Measurements from ENCODE around the gene PNPLA4.
A peak's percentile ranks its signal among the peaks of the same experiment; 100 is the strongest.

The PNPLA4 gene, protein sequence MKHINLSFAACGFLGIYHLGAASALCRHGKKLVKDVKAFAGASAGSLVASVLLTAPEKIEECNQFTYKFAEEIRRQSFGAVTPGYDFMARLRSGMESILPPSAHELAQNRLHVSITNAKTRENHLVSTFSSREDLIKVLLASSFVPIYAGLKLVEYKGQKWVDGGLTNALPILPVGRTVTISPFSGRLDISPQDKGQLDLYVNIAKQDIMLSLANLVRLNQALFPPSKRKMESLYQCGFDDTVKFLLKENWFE

DNA sequence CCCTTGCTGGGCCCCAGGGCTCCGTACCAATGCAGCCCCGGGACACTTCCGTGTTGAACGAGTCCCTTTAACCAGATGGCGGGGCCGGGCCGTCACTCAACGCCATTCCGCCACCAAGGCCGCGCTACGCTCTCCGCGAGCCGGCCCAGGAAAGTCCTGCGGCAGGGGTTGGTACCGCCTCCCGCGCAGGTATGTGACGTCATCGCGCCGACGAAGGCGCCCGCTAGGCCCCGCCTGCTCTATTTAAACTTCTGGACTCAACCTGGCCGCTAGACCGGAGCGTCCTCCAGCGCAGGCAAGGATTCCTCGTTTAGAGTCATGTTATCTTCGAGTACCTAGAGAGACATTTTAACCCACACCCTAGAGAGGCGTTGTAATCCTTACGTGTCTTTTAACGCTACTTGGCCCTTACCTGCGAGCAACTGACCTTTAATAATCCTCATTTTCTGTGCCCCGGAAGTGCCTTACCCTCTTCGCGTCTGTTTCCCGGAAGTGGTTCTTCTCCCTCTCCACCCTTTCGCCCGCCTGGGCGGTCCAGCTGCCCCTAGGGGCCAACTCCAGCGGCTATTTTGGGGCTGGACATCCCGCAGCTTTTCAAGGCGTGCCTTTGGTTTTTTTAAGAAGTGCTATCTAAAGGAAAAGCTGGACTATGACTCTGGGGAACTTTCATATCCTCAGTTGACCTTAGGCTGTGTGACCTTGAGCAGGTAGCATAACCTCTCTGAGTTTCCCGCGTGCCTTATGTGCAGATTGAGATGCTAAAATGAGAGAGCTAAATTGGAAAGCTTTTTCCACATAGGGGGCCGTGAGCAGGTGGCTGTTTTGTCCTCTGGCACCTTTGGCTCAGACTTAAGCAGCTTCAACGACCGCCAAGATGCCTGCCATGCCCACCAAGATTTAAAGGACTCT is at the start of gene PNPLA4:
Gene PNPLA4, minus strand, starts transcription at position 155 of the 909 bp plus-strand sequence. CDS start 1,294 bp downstream, outside the sequence.
- DNase-seq (ENCODE audit: low read depth), result no peak

DNA sequence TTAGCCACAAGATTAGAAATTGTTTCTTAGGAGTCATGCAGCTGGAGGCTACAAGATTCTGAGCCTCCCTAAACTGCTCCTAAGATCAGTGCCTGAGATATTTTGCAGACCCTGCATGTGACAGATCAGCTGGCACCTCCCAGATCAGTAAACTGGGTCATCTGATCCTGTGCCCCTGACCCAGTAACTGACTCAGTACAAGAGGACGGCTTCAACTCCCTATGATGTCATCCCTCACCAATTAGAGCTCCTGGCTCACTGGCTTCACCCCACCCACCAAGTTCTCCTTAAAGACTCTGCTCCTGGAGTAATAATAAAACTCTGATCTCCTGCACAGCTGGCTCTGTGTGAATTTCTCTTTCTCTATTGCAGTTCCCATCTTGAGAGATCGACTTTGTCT is 45.4 kb upstream of the PNPLA4 start:
- no peak for DNase-seq (ENCODE audit: low read depth)

DNA sequence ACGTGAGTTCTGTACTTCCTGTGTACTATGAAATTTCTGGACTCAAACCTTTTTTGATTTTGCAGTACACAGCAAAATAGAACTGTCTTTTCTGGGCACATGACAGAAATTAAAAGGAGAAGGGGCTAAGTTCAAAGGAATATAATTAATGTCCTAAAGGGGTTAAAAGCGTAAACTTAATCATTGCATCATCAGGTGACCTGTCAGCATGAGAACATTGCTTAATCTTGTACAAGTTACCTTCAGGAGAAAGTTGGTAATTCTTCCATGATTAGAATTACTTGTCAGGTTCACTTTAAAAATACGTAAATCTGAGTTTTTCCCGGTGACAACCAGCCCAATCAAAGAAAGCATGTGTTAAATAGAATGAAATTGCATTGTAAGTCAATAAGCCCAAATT is 43.2 kb upstream of the PNPLA4 start:
- DNase-seq (ENCODE audit: low read depth), result no peak

DNA sequence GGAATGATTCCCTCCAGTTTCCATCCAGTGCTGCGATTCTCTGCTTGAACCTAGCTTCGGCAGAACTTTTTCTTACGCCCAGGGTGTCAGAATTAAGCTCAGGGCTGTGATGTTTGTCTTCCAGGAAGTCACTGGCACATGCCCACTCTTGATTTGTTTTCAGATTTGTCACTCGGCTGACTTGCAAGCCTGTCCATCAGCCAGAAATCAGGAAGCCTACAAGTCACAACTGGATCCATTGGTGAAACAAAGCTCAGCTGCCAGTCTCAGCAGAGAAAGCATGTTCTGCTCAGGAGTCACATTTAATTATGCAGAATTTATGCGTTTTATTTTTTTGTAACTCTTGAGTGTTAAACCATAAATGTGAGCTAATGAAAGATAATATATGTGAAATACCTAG is 38.2 kb upstream of the PNPLA4 start:
- no peak for DNase-seq (ENCODE audit: low read depth)

DNA sequence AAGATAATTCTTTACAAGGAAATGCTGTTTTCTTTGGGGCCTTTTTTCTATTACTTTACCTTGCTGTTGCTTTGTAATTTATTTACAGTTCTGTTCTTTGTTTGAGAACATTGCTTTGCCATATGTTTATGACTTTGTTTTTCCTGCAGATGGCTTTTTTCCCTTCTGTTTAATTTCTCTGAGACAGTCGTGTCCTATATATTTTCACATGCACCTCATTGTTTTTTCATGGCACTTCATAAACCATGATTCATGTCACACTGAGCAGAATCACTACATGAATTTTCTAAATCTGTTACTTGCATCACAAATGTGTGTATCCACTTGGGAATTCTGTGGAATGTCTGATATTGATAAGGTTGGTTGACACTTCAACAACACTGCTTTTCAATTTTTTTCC is 33.0 kb upstream of the PNPLA4 start:
- no peak for DNase-seq (ENCODE audit: low read depth)

DNA sequence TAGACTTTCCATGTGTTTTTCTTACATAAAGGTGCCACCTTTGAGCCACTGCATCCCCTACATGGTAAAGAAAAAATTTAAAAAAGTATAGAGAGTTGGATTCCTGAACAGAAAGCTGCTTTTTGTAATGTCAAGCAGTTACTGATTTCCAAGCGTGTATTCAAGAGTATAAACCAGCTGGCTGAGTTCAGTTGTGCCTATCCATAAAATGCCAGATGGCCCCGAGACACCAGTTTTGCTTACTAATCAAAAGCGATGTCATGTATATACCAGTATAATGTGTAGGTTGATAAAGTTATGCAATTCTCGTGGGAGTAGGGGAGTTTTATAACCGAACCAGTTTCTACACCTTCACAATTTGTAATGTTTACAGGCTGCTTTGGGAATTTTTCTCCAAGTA is 26.2 kb upstream of the PNPLA4 start:
- DNase-seq (ENCODE audit: low read depth), result no peak

DNA sequence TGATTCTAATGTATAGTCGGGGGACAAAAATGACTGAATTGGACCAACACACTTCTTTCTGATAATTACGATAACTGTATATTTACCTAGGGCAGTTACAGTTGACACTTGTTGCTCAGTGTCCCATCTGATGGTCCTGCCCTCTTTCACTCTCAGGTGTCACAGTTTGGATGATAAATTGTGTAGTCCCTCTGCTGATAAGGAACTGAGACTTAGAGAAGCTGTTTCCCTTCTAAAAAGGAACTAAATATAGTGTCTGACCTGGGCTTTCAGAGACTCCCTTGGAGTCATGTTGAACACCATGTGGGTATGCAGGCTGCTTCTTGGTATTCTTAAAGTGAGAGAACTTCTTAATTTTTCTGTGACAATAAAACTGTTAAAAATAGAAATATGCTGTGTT is 23.7 kb upstream of the PNPLA4 start:
- DNase-seq (ENCODE audit: low read depth), result no peak

DNA sequence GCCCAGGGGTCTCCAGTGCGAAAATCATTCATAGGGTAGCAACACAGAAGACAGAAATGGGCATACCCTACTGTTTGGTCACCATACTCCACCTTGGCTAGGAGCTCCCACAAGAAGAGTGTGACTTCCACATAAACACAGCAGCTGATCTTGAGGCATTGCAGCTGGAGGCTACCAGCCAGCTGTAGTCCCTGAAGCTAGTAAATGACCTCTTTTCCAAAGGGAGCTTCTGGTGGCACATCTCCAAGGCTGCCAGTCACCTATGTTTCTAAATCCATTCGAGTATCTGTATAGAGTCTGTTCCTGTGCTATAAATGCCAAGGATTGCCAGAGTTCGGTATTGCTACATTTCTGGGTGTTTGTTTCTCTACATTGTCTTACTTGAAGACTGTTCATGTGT is 21.3 kb upstream of the PNPLA4 start:
- DNase-seq (ENCODE audit: low read depth), result no peak

DNA sequence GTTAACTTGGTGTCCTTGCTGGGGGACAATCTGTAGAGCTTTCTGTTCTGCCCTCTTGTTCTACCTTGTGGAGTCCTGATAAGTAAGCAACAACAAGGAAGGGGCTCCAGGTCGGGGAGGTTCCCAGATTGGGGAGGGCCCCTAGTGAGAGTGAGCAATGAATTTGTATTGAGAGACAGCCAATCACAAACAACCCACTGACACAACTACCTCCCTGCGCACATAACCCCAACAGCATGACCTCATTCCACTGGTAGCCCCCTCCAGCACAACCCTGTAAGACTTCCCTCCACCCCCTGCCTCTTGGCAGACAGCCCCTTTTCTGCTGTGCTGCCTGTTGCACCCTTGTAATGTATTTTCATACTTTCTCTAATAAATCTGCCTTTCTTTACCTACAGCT is 19.7 kb upstream of the PNPLA4 start:
- DNase-seq (ENCODE audit: low read depth), result no peak

DNA sequence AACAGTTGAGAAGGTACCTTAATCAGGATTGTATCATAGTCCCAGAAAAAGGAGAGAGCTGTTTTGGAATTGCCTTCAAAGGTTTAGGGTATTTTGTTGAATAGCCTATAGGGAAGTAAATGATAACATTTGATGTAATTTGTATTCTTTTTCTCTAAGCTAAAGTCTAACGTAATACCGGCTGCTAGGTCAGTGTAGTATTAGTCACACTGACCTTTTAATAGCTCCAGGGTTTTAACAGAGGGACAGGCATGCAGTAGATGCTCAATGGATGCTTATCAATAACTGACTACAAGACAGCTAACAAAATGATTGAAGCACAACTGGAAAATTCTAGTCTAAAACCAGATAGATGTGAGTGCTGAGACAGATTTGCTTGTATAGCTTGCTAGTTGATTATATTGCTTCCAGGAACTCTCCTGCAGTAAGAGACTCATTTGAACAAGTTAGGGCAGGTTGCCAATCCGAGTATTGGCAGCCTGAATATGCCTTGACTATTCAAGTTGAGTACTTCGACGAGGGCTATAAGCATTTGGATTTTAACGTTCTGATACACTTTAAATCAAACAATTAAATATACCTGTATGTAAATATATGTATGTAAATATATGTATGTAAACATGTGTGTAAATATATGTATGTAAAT is 16.5 kb upstream of the PNPLA4 start:
- DNase-seq (ENCODE audit: low read depth), result no peak

DNA sequence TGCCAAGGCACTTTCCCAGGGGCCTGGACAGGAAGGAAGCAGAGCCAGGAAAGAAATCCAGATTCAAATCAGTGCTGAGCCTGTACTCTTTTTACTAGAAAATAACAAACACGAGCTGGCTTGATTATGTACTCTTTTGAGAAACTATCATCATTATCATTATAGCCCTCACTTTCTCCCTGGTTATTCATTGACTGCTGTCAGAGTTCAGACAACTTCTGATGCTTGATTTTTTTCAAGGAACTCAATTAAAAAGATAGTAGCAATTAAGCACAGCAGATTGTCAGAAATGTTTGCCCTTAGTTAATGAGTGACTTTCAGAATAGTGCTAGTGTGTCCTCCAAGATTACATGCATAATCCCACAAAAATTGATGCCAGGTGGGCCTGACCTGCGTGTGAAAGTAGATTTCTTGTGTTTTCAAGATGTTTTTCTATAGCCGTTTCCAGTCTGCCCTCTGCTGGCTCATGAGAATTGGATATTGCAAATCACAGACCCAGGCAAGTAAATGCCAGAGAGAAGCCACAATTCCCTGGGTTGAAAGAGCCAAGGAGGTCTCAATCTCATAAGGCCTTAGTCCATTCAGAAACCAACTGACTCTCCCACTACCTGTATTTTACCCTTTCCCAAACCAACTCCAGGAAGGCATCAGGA is 14.3 kb upstream of the PNPLA4 start:
- no peak for DNase-seq (ENCODE audit: low read depth)

DNA sequence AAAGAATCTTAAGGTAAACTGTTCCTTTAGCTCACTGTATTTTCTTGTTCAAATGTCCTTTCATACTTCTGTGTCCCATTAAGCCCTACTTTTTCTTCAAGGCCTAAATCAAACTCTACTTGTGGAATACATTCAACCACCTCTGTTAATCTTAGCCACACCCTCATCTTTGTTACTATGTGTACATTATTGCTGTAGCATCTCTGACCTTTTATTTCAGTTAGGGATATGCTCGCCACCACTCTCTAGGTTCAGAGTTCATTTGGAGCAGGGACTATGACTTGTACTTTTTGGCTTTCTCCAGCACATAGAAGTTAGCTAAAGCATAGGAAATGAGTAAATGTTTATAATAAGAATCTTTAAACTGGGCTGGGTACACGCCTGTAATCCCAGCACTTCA is 6.8 kb upstream of the PNPLA4 start:
- DNase-seq (ENCODE audit: low read depth), result no peak

DNA sequence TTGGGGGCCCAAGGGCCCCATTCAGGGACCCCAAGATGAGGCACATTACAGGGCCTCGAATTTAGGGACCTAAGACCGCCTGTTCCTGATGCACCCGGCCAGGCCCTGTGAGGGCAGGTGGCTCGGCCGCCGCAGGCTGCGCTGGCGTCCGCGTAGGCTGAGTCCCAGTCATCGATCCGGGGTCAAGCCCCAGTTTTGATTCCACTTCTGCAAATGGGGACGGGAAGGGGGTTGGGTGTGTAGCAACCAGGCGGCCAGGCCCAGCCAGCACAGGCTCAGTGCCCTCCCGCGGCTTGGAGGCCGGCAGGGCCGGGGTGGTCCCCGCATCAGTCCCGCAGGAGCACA is 327 bp downstream of the PNPLA4 start:
- no peak for DNase-seq (ENCODE audit: low read depth)

DNA sequence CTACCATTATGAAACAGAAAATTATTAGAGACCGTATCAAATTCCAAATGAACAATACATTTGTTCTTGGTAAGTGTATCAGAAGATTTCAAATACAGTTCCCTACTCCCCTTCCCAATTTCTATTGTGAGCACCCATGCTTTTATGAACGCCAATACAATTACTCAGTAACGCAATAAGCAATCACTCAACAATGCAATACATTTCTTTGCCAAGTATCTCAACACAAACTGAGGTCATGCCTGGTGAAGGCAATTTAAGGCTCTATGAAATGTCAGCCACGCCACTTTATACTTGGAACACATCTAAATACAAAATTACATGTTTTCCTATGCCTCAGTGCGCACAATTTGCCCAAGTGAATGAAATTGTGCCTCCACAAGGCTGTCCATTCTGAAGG is 712 bp downstream of the PNPLA4 start:
- DNase-seq (ENCODE audit: low read depth), result no peak

DNA sequence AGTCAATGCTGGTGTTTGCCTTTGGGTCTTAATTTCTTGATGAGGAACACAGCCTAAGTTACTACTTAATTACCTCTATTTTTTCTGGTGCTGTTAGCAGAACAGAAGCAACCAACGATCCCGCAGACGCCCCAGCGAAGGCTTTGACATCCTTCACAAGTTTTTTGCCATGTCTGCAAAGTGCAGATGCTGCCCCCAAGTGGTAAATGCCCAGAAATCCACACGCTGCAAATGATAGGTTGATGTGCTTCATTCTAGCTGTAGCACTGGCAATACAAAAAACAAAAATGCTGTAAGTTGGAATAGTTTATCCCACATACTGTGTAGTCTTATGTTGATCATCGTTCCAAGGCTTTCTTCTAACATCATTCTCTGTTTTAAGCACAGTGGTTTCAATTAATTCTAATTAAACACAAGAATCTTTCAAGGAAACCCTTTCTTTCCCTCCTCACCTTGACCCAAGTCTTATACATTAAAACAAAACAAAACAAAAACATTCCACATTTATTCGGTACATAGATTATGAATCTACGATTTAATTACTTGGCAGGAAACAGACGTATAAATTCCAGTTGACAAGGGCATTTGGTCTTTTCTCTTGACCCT is 1.2 kb downstream of the PNPLA4 start:
- no peak for DNase-seq (ENCODE audit: low read depth)

DNA sequence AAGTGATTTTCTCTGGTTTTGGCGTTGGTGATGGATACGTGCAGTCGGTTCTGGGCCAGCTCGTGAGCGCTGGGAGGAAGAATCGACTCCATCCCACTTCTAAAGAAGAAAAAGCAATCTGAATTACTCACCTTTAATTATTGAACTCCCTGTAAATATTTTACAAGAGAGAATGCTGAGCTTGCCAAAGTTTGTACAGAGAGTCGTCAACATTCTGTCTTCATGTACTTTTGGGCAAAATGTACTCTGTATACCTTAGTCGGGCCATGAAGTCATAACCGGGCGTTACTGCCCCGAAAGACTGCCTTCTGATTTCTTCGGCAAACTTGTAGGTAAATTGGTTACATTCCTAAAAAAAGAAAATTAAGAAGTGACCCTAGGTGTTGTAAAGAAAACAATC is 5.5 kb downstream of the PNPLA4 start:
- no peak for DNase-seq (ENCODE audit: low read depth)

DNA sequence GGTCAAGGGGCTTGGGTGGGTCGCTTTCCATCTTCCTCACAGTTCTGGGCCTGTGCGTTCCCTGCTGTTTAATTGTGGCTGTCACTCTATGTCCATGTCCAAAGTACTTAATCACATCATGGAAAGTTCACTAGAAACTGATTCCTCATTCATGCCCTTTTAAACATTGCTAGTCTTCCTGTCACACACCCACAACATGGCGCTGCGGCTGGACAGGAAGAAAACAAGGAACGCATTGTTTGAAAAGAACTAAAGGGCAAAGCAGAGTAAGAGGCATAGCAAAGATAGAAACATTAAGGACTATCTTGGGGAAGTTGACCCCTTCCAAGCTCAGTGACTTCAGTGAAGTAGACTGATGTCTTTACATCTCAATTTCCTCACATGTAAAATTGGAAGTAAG is 18.4 kb downstream of the PNPLA4 start:
- no peak for DNase-seq (ENCODE audit: low read depth)

DNA sequence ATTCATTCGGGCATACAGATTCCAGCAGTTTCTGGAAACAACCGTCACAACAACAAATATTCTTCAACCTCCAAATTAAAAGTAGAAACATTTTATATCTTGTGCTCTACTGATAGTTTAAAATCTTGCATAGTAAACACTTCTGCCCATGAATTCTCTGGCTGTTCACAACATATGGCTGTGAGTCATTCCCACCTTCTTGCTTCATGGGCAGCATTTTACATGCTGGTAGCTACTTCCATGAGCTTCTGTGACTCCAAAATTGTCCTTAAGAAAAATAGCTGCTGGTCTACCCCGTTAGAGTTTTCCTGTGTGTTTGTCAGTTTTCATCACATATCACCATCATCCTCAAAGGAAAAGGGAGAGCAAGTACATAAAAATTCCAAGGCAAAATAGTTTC is 22.7 kb downstream of the PNPLA4 start:
- no peak for DNase-seq (ENCODE audit: low read depth)

DNA sequence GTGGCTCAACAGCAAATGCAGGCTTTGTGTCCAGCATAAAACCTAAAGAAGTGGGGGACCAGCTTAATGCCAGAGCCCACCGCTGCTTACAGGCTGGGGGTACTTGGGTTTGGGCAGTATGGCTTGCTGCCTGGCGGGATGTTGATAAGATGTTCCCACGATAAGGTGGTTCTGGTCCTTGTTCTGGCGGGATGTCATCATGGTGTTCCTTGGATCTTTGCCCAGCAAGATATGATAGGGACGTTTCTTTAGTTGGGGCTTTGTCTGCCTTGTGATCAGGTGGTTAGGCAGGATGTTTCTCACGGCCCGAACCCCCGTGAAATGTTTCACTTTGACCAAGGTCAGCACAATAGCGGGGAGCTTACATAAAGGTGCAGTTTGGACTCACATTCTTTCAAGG is 35.3 kb downstream of the PNPLA4 start:
- DNase-seq (ENCODE audit: low read depth), result no peak

DNA sequence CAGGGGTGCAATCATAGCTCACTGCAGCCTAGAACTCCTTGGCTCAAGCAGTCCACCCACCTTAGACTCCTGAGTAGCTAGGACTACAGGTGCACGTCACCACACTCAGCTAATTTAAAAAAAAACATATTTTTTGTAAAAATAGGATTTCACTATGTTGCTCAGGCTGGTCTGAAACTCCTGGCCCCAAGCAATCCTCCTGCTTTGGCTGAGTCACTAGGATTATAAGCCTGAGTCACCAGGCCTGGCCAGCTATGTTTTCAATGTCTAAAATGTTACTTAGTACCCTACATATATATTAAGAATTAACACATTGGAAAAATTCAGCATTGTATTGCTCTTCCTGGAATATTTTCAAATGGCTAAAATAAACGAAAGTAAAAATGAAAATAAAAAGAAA is 37.5 kb downstream of the PNPLA4 start:
- peak; percentile 5 for DNase-seq (ENCODE audit: low read depth)

DNA sequence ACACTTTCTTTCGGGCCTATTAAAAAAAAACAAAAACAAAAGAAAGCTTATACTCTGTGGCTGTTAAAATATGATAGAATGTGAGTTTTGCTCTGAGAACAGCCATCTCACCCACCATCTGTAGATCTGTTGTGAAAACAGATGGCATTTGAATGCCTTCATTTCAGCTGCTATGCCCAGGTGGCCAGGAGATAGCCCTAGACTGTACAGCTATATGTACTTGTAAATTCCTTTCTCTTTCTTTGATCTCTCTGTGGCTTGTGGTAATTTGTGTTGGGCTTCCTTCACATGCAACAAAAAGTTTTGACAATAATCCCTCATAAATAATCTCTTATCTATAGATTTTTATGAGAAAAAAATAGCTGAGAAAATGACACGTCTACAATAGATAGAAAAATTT is 38.1 kb downstream of the PNPLA4 start:
- no peak for DNase-seq (ENCODE audit: low read depth)

DNA sequence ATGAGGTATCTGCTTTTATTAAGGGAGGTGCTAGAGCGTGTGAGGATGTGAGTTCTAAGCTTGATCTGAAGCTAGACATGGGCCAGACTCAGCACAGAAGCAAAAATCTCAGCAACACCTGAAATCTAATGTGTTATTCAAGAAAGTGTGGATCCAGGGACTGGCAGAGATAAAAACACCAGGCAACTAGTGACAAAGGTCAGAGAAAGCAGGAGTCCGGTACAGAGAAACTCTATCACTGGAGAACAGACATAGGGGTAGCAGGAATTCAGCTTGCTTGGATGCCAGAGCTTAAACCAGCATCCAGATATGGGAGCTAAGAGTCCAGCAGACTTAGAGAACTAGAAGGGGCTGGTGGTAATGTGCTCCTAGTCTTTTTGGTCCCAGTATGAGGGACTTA is 50.3 kb downstream of the PNPLA4 start:
- no peak for DNase-seq (ENCODE audit: low read depth)

Measured in non-pigmented ciliary epithelial cell (primary cell).